NCI-H1048 (cell line): ENCODE results near the gene SLC16A8.
"Not testable (repeated sequence)": the region's sequence is repeated elsewhere in the genome, so short reads cannot be mapped to it uniquely, and the experiment has no call there.

Experiments used
- DNase-seq: peaks from one replicate; lab custom pipeline; 2025; lab: John Stamatoyannopoulos, UW

The SLC16A8 gene, protein sequence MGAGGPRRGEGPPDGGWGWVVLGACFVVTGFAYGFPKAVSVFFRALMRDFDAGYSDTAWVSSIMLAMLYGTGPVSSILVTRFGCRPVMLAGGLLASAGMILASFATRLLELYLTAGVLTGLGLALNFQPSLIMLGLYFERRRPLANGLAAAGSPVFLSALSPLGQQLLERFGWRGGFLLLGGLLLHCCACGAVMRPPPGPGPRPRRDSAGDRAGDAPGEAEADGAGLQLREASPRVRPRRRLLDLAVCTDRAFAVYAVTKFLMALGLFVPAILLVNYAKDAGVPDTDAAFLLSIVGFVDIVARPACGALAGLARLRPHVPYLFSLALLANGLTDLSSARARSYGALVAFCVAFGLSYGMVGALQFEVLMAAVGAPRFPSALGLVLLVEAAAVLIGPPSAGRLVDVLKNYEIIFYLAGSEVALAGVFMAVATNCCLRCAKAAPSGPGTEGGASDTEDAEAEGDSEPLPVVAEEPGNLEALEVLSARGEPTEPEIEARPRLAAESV

DNA sequence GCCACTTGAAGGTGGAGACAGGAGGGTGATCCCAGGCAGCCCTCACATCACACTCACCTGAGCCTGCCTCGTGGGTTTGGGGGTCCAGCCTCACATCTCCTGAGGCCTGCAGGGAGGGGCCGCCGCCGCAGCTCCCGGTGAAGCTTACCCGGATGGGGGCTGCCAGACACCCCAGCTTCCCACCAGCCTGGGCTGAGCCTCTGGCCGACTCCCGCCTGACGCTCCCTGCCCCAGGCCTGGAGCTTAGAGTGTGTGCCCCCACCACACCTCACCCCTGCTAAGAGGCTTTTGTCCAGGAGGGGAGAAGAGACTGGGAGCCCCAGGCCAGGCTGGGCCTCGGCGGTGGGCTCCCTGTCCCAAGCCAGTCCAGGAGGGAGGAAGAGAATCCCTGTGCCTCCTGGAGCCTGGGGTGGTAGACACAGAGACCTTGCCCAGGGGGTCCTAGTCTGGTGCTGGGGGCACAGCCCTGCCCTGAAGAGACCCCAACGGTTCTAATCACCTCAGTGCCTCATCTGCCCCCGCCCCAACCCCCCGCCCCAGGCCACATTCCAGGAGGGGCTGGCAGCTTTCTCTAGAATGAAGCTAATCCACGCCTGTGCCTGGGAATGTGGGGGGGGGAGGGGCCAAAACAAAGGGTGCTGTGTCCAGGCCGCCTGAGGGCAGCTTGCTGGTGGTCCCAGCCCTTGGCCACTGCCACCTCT lies at the start of gene SLC16A8:
SLC16A8 (minus strand) TSS at position 254 of the 701 bp plus-strand sequence. CDS start 1,311 bp downstream, outside the sequence.
- no peak for DNase-seq

DNA sequence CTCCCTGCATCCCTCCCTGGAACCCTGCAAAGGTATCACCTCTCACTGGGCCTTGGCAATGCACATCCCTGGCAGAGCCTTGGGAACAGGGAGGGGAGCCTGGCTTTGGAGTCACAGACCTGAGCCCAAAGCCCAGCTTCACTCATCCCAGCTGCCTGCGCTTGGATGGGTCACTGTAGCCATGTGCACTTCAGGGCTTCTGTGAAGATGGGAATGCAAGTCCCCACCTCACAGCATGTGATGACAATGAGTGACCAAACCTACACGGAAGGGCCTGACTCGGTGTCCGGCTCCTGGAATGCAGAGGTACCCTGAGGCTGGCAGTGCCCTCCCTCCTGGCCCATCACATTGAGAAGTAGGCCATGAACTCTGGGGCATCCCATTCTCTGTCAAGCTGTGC lies 49.3 kb upstream of the SLC16A8 start:
- no peak for DNase-seq

- DNase-seq = no peak
Observed at GRCh38 chr22:38132794-38133193, 48.8 kb upstream of the SLC16A8 start.

GRCh38 chr22:38132136-38132535 lies 48.2 kb upstream of the SLC16A8 start:
- DNase-seq = no peak

GRCh38 chr22:38131399-38131798 lies 47.4 kb upstream of the SLC16A8 start:
- DNase-seq = no peak

GRCh38 chr22:38129856-38130255 lies 45.9 kb upstream of the SLC16A8 start:
- no peak for DNase-seq

DNA sequence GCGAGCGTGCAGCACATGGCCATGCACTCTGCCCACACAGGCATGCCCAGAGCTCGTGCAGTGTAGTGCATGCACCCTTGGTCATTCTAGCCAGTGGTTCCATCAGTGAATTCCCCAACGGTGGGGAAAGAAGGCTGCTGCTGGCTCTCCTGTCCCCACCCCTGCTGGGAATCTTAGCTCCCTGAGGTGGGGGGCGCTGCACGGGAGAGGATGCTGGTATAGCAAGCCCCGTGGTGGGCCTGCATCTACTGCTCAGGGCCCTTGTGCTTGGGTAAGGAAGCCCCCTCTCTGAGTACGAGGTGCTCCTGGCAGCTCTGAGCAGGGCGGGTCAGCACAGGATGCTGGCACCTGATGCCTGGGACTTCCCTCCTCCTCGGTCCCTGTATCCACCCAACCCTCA lies 45.0 kb upstream of the SLC16A8 start:
- DNase-seq = no peak

DNA sequence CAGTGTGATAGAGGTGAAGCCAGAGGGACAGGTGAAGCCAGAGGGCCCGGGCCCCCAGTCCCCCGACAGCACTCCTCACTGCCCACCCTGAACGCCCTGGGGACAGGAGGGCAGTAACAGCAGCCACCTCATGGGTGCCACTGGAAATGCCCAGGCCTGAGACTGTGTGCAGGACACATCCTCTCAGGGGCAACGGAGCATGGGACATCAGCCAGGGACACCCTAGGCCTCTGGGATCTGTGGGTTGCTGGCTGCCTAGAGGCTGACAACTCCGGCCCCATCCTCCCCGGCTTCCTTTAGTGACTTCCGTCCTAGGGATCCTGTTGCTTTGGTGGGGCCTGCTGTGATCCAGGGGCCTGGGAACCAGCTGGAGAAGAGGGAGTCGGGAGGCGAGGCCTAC lies 43.9 kb upstream of the SLC16A8 start:
- no peak for DNase-seq

DNA sequence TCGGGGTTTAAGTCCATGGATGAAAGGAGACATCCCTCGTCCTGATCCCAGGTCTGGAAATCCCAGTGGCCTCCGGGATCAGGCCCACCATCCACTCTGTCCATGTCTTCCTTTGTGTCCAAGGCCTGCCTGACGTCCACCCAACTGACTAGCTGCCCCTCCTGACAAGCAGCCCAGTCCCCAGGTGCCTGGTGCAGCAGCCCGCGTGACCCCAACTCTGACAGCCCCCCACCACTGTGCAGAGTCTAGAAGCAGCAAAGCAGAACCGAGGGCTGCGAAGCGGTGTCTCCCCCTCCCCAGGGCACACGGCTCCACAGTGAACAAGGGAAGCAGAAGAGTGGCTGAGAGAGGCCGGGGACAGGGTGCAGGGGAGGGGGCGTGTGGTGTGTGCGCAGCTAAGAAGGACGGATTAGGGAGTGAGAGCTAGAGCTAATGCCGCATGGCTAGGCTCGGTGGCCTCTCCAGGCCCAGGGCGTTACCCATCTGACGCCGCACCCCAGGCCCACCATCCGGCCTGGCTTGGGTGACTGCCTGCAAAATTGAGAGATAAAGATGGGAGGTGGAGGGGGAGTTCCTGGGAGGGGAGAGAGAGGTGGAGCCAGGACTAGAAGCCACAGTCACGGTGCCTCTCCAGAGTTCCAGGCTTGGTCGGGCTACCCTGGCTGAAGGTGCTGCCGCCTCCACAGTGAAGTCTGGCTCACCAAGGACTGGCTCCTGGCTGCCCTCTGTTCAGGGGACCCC lies 43.1 kb upstream of the SLC16A8 start:
- no peak for DNase-seq

DNA sequence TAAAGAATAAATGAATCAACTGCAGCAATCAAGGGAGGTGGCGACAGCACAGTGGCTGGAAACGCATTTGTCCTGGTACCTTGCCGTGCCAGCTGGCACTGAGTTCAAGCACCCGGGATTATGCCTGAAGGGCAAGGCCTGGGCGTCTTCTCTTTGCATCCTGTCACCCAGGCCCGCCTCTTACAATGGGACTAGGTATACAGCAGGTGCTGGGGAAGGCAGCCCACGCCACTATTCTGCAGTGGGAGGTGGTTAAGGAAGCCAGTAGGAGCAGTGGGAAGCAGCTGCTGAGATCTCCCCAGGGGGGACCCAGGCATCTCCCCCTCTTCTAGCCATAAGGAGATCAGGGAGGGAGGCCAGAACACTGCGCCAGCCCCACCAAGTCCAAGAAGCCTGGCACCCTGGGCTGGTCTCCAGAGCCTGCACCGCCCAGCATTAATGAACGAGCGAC lies 41.8 kb upstream of the SLC16A8 start:
- no peak for DNase-seq

GRCh38 chr22:38125038-38125610 lies 41.1 kb upstream of the SLC16A8 start:
- no peak for DNase-seq

- DNase-seq = no peak
Observed at GRCh38 chr22:38124236-38124974, 40.4 kb upstream of the SLC16A8 start.

DNA sequence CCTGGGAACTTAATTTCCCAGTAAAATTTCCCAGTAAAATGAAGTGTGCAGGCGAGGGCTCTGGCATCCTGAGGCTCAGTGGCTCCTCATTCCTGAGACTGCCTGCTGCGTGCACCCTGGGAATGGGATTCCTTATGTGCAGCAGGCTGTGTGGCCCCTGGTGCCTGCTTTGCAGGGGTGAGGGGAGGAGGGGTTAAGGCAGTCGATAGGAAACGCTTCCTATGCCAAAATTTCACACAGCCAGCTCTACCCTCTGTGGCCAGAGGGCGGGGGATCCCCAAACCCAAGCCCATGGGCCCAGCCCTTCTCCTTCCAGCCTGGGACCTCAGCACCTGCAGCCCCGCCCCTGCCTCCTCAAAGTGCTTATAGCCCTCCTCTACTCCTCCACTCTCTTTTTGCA lies 38.6 kb upstream of the SLC16A8 start:
- DNase-seq = no peak

DNA sequence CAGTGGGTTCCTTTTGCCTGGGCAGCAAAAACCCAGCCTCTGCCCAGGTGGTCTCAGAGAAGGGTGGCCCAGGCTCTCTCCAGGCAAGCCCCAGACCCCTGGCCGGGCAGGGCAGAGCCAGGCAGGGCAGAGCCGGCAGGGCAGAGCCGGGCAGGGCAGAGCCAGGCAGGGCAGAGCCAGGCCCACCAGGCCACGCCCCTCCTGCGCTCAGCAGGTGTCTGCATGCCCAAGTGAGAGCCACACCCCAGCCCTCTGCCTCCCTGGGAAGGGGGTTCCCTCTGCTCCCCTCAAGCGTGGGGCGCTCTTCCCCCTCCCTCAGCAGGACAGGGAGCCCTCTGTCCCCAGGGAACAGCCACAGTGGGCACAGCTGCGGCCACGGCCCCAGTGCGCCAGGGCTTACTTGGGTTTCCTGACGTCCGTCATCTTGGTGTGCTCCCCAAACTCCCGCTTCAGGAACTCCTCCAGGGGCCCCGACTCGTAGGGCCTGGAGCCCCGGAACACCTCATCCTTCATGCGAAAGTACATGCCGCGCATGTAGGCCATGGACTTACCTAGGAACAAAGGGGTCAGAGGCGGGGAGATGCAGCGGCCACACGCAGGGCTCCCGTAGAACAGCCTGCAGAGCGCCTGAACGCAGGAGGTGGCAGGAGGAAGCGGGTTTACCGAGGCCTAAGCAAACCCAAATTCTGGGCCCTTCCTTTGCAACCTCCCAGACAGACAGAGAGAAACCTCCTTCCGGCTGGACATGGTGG lies 36.6 kb upstream of the SLC16A8 start:
- DNase-seq = no peak

DNA sequence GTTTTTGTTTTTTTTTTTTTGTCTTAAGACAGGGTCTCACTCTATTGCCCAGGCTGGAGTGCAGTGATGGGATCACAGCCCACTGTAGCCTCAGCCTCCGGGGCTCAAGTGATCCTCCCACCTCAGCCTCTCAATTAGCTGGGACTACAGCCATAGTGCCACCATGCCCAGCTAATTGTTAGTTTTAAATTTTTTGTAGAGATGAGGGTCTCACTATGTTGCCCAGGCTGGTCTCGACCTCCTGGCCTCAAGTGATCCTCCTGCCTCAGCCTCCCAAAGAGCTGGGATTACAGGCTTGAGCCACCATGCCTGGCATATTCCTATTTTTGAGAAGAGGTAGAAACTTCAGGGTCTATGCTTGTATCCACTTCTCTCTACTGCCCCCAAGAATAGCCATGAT lies 34.8 kb upstream of the SLC16A8 start:
- DNase-seq = not testable (repeated sequence)

DNA sequence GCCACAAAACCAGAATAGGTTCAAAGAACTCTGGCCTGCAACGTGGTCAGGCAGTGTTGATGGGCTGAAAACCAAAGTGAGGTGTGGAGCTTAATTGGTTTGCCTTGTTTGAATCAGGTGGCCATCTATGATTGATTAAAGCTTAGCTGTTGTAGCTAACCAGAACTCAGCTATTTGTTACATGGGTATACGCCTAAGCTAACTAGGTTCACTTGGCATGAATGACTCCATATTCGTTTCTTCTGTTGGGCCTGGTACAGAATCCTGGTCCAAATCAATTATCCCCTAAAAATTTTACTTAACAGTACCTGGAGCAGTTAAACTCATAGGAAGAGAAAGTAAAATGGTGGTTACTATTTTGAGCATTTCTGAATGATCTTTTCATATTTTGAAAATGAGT lies 34.2 kb upstream of the SLC16A8 start:
- DNase-seq = no peak

DNA sequence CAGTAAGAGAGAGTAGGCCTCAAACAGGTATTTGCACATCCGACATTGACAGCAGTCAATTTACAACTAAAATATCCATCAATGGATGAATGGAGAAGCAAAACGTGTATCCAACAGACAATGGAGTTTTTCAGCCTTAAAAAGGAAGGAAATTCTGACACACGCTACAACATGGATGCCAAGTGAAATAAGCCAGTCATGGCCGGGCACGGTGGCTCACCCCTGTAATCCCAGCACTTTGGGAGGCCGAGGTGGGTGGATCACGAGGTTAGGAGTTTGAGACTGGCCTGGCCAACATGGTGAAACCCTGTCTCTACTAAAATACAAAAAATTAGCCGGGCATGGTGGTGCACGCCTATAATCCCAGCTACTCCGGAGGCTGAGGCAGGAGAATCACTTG lies 33.6 kb upstream of the SLC16A8 start:
- not testable (repeated sequence) for DNase-seq

- no peak for DNase-seq
Observed at GRCh38 chr22:38115423-38116205, 31.6 kb upstream of the SLC16A8 start.

- DNase-seq = peak; percentile 45
Observed at GRCh38 chr22:38114484-38115398, 30.8 kb upstream of the SLC16A8 start.
